AG10803 (cell line): Measurements from ENCODE around the gene CD19.

Source experiments
- DNase-seq: peaks from one replicate; pipeline ENCODE4 v3.0.0; 2010; ENCODE audit warnings: low read depth
- H3K4me3 ChIP-seq: 2 replicates; pipeline ENCODE4 v1.5.1; 2011; ENCODE audit warnings: mild to moderate bottlenecking, low read length, control low read depth
- TF ChIP-seq, protein P1 (sequence below): conservative IDR thresholded peaks from 2 replicates; pipeline ENCODE4 v1.5.1; 2011; ENCODE audit warnings: mild to moderate bottlenecking, low read length, control low read depth, inconsistent platforms

The CD19 gene

GRCh38 chr16:28930203-28930602 is 1.6 kb upstream of the CD19 start:
- TF ChIP-seq, protein P1, sequence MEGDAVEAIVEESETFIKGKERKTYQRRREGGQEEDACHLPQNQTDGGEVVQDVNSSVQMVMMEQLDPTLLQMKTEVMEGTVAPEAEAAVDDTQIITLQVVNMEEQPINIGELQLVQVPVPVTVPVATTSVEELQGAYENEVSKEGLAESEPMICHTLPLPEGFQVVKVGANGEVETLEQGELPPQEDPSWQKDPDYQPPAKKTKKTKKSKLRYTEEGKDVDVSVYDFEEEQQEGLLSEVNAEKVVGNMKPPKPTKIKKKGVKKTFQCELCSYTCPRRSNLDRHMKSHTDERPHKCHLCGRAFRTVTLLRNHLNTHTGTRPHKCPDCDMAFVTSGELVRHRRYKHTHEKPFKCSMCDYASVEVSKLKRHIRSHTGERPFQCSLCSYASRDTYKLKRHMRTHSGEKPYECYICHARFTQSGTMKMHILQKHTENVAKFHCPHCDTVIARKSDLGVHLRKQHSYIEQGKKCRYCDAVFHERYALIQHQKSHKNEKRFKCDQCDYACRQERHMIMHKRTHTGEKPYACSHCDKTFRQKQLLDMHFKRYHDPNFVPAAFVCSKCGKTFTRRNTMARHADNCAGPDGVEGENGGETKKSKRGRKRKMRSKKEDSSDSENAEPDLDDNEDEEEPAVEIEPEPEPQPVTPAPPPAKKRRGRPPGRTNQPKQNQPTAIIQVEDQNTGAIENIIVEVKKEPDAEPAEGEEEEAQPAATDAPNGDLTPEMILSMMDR: no peak
- DNase-seq: no peak
- H3K4me3 ChIP-seq: no peak overlapping the region

DNA sequence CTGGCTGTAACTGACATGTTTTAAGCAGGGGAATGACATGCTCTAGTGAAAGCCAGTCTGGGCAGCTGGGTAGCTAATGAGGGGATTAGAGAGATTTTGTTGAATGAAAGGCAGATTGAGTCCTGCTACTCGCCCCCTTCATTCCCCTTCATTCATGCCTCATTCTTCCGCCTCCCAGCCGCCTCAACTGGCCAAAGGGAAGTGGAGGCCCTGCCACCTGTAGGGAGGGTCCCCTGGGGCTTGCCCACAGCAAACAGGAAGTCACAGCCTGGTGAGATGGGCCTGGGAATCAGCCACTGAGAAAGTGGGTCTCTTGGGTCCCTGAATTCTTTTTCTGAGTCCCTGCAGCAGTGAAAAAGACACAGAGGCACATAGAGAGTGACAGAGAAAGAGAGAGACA is 1.1 kb upstream of the CD19 start:
- no peak for DNase-seq

GRCh38 chr16:28932339-28933141 is 769 bp downstream of the CD19 start:
- TF ChIP-seq, protein P1: no peak
- H3K4me3 ChIP-seq: no peak overlapping the region
- DNase-seq: no peak

More for the DNA sequence above, 1.1 kb upstream of the CD19 start:
- no peak overlapping the region for H3K4me3 ChIP-seq
- TF ChIP-seq, protein P1: no peak

DNA sequence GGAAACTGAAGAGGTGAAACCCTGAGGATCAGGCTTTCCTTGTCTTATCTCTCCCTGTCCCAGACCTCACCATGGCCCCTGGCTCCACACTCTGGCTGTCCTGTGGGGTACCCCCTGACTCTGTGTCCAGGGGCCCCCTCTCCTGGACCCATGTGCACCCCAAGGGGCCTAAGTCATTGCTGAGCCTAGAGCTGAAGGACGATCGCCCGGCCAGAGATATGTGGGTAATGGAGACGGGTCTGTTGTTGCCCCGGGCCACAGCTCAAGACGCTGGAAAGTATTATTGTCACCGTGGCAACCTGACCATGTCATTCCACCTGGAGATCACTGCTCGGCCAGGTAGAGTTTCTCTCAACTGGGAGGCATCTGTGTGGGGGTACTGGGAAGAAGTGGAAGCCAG is 1.4 kb downstream of the CD19 start:
- TF ChIP-seq, protein P1: no peak
- no peak for DNase-seq
- no peak overlapping the region for H3K4me3 ChIP-seq

DNA sequence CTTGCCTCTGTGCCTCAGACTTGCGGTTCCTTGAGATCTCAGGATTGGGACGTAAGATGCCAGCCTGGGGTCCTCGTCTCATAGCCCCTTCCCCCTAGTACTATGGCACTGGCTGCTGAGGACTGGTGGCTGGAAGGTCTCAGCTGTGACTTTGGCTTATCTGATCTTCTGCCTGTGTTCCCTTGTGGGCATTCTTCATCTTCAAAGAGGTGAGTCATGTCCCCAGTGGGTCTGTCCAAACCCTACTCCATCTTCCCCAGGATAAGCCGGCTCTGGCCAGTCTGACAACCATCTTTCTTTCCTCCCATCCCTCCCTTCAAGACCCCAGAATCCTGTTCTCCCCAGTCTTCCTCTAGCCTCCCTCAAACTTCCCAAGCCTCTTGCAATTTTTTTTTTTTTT is 3.6 kb downstream of the CD19 start:
- DNase-seq: no peak
- no peak overlapping the region for H3K4me3 ChIP-seq
- TF ChIP-seq, protein P1: no peak

DNA sequence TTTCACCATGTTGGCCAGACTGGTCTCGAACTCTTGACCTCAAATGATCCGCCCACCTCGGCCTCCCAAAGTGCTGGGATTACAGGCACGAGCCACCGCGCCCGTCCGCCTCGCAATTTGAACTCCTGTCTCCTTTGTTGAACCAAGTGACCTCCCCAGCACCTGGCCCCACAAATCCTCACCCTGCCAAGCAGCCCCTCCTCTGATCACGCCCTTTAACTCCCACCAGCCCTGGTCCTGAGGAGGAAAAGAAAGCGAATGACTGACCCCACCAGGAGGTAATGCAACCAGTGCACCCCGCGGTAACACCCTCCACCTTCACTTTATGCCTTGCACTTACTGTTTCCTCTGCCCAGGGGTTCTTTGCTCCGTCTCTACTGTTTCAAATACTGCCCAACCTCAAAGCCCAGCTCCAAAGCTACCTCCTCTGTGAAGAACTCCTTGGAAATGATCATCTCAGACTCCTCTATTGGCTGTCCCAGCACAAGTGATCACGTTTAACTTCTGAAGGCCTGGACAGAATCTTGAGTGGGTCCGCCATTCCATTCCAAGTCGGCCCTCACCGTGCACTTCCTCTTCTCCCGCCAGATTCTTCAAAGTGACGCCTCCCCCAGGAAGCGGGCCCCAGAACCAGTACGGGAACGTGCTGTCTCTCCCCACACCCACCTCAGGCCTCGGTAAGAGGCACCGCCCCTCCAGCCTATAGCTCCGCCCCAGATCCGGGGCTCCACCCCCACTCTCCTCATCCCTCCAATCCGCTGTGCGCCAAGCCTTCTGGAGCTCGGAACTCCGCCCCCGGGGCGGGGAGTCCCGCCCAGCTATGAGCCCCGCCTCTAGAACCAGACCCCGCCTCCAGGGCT is 4.4 kb downstream of the CD19 start:
- peak overlapping the region; percentile 18; the same call in 1 of the 2 replicates for H3K4me3 ChIP-seq
- DNase-seq: peak; percentile 60
- TF ChIP-seq, protein P1: no peak
